ENCODE data around the gene PATZ1.

DNA sequence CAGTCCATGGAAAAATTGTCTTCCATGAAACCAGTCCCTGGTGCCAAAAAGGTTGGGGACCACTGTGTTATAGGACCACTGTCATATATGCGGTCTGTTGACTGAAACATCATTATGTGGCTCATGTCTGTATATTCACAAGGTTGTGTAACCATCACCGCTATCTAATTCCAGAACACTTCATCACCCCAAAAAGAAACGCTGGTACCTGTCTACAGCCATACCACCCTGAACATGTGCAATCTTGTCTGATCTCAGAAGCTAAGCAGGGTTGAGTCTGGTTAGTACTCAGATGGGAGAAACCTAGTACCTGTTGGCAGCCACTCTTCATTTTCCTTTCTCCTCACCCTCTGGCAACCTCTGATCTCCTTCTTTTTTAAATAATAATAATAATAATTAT is 41.0 kb downstream of the PATZ1 start:
- TF ChIP-seq, protein P1, sequence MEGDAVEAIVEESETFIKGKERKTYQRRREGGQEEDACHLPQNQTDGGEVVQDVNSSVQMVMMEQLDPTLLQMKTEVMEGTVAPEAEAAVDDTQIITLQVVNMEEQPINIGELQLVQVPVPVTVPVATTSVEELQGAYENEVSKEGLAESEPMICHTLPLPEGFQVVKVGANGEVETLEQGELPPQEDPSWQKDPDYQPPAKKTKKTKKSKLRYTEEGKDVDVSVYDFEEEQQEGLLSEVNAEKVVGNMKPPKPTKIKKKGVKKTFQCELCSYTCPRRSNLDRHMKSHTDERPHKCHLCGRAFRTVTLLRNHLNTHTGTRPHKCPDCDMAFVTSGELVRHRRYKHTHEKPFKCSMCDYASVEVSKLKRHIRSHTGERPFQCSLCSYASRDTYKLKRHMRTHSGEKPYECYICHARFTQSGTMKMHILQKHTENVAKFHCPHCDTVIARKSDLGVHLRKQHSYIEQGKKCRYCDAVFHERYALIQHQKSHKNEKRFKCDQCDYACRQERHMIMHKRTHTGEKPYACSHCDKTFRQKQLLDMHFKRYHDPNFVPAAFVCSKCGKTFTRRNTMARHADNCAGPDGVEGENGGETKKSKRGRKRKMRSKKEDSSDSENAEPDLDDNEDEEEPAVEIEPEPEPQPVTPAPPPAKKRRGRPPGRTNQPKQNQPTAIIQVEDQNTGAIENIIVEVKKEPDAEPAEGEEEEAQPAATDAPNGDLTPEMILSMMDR (IDR thresholded peaks at IDR 0.05), result no peak
- TF ChIP-seq POLR2A (IDR thresholded peaks at IDR 0.05), result no peak

Measured in testis (tissue), 2 donors.